Fibroblast of skin of right biceps (primary cell): ENCODE data around the gene PDGFRB.
A peak's percentile ranks its signal among the peaks of the same experiment; 100 is the strongest.

Experiments used
- DNase-seq: peaks from one replicate; pipeline ENCODE4 v3.0.0-alpha.2; 2013

PDGFRB gene

DNA sequence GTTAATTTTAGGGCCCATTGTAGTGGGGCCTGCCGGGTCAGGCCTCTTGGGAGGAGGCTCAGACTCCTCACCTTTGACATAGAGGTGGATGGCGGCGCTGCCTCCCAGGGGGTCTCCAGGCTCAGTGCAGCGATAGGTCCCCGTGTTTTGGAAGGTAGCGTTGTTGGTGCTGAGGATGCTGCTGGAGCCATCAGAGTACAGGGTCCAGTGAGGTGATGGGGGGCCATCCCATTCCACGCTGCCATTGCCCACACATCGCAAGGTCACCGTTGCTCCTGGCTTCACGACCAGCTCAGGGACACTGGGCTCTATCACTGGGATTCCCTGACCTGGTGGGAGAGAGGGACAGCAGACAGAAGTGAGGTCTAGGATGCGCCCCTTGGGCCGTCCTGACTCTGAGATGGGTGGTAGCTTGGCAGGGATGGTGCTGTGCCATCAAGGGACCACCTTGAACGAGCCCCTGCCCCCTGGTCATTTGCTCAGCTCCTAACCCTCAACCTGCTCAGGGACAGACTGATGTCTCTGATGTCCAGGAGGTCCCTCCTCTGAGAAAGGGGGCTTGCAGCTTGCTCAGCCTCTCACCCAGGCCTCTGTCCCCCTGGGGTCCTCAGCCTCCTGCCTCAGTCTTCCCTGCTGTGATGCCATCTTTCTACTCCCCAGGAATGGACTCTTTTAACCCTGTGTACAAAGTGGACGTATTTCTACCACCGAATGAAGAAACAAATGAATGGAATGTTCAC is 74.8 kb downstream of the PDGFRB start:
- DNase-seq, result no peak

- no peak for DNase-seq
Measured at GRCh38 chr5:150079909-150080461, 75.7 kb downstream of the PDGFRB start.

DNA sequence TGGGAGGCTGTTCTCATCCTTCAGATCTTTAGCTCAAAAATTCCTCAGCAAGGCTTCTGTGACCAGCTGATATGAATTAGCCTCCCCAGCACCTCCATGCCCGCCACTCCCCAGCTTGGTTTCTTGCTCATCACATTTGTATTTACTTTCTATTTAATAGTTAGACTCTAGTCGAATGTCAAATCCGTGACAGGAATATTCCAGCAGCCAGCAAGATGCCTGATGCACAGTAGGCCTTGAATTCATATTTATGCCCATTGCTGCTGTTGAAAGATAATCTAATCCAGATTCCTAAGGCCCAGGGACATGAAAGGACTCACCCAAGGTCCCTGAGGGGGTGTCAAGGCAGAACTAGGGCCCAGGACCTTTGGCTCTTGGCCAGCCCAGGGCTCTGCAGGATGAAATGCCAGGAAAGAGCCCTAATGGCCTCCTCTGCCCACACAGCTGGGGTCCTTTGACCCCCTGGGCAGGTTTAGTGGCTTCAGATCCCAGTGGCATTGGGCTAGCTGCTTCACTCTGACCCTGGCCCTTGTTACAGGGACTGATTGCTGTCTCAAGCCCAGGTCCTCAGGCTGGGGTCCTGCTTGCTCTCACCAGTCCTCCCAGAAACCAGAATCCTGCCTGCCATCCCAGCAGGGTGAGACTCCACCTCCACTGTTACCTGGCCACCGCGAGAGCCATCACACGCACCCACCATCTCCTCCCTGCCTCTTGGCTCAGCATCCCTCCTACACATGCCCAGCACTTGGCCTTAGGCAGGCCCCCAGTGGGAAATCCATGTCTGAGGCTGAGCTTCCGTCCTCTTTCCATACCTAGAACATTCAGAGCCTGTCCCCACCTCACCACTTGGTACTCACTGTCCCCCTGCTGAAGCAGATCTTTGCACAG is 76.6 kb downstream of the PDGFRB start:
- no peak for DNase-seq

GRCh38 chr5:150077996-150078801 is 77.4 kb downstream of the PDGFRB start:
- no peak for DNase-seq

GRCh38 chr5:150077060-150077459 is 78.6 kb downstream of the PDGFRB start:
- no peak for DNase-seq

DNA sequence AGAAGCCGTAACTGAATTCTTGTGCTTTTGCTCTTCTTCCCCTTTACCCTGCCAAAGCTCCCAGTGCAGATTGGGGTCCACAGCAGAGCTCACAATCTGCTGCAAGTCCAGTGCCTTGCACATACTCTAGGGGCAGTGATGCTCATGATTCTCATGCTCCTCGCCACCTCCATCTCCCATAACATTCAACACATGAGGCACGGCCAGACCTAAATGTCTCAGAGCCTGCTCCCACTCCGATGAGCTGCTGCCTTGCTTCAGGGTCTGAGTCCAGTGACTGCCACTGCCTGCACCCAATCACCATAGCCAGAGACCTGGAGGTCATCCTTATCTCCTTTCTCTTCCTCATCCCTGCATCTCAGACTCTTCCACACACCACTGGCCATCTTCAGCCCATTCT is 79.8 kb downstream of the PDGFRB start:
- no peak for DNase-seq

DNA sequence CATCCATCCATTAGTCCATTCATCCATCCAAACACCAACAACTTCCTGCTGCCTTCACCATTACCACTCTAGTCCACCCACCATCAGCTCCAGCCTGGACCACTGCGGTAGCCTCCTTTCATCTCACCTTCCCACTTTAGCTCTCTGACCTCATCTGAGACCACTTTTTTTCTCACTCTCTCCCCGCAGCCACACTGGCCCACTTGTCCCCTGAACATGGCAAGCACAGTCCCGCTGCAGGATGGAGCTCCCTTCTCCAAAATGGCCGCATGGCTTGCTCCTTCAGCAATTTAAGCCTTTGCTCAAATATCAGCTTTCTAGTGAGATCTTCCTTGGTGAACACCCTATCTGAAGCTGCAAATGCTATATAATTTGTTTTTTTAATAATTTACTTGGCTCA is 80.4 kb downstream of the PDGFRB start:
- no peak for DNase-seq

DNA sequence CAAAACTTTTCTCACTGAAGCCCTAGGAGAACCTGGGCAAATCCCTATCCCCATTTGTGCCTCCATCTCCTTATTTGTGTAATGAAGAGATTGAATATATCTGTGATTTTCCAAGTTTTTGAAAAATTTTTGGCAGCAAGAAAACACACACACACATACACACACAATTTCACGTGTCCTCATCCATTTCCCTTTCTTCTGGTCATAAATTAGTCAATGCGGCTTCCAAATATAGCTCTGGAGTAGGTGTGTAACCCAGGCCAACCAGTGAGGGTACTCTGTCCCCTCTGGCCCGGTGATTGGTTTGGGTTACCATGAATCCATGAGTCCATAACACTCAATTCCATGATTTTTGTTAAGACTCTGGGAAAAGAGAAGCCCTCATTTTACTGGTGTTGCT is 82.0 kb downstream of the PDGFRB start:
- DNase-seq, result no peak

- no peak for DNase-seq
Measured at GRCh38 chr5:150073086-150073625, 82.5 kb downstream of the PDGFRB start.

GRCh38 chr5:150070821-150071220 is 84.8 kb downstream of the PDGFRB start:
- no peak for DNase-seq

- no peak for DNase-seq
Measured at GRCh38 chr5:150069672-150070627, 85.7 kb downstream of the PDGFRB start.

DNA sequence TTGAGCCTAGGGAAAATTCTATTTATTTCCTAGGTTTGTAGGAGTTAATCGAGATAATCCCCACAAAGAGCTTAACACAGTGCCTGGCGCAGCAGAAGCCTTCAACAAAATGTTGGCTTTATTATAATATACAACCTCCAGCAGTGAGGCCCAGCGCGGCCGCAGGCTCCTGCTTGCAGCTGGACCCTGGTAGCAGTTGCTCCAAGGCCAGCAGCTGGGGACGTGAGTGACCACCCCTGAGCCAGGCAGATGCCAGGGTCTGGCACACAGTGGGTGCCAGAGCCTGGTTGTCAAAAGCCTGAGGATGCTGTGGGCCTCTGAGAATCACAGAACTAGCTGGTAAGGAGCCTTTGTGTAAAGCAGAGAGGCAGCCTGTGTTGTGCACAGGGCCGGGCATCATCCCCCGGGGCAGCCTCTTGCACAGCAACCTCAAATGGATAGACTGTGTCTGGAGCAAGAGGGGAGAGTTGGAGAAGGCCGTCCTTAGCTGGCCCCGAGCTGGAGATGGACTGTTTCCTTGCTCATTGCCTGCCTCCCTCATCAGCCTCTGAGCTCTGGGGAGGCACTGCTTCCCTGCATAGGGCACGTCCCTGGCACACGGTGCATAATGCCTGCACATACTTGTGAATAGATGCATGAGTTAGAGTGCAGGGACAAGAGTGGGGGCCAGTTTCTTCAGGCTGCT is 86.5 kb downstream of the PDGFRB start:
- DNase-seq, result no peak

GRCh38 chr5:150068472-150068871 is 87.2 kb downstream of the PDGFRB start:
- DNase-seq, result peak; percentile 24

DNA sequence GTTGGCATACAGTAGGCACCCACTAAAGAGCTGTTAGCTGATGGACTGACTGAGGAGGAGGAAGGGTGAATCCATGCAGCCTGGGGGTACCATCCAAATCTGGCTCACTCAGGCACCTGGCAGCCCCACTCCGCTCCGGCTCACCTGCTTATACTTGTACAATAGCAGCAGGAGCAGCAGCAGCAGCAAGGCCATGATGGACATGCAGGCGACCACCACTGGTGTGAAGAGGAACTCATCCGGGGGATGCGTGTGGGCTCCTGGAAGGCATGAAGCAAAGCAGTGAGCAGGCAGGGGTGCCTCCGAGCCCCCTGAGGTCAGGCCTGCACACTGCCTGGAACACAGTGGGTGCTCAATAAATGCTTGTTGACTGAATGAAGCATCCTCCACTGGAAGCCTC is 87.6 kb downstream of the PDGFRB start:
- no peak for DNase-seq

DNA sequence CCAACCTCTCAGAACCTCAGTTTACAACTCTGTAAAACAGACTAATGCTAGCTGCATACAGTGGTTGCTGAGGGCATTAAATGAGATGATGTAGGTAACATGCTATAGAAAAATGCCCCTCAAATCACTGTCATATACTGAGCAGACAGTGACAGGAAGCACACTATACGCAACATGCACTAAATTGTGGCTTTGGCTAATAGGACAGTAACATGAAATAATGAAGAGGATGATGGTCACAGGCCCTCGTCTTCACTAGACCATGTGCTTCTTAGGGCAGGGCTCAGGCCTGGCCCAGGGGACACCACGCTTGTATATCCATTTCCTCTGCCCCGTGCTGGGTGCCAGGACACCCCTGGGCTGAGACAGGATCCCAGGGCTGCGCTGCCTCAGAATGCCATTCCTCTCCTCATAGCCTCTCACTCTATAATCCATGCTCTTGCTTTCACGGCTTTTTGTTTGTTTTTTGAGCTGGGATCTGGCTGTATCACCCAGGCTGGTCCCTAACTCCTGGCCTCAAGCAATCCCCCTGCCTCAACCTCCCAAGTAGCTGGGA is 88.2 kb downstream of the PDGFRB start:
- no peak for DNase-seq

GRCh38 chr5:150066901-150067396 is 88.7 kb downstream of the PDGFRB start:
- peak; percentile 73 for DNase-seq

DNA sequence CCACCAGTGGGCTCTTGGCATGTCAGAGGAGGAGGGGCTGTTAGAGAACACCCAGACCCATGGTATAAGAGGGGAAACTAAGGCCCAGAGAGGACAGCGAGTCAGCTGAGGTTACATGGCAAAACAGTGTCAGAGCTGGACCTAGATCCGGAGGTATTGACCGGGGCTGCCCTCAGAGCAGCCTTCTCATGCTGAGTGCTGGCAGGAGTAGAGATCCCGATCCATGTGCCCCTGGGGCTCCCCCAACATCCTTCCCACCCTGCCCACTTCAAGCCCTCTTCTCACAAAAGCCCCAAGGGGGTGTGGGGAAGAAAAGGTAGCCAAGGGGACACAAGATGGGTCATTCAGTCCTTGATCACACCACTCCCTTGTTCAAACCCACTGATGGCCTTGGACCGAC is 89.2 kb downstream of the PDGFRB start:
- no peak for DNase-seq

GRCh38 chr5:150065886-150066285 is 89.8 kb downstream of the PDGFRB start:
- DNase-seq, result peak; percentile 51

DNA sequence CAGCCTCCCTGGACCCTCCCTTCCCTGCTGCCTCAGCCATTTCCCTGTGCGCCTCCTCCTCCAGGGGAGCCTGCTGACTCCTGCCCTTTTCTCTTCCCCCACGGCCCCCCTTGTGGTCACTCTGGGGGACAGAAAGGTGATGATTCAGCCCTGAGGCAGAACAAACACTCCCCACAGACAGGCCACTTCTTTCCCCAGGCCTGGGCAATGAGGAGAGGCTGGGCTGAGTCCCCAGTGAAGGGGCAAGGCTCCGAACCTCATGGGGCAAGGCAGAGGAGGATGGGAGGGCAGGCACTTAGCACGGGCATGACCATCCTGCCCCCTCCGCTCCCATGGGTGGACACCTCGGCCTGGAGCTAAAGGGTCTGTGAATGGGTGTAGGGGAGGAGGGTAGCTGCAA is 90.3 kb downstream of the PDGFRB start:
- peak; percentile 53 for DNase-seq

GRCh38 chr5:150064681-150065220 is 90.9 kb downstream of the PDGFRB start:
- no peak for DNase-seq
